Mesothelial cell of epicardium (in vitro differentiated cells): Measurements from ENCODE around the gene KCNH6. TPM values are rescaled to one million over a fixed set of nuclear protein-coding genes. Genes with fewer than 3 reads are reported as not detected.

Experiments
- DNase-seq, 2 experiments: peaks; one replicate each; pipeline ENCODE4 v3.0.0; 2021; ENCODE audit warnings: low spot score in 2 of 2; ENCODE audit not compliant: unreplicated experiment in 2 of 2
- H3K27ac Mint-ChIP-seq: 2 replicates; pipeline ENCODE4 v1.8.0; 2021; ENCODE audit warnings: mixed read lengths
- H3K27me3 Mint-ChIP-seq: 2 replicates; pipeline ENCODE4 v1.8.0; 2021; ENCODE audit warnings: low read depth, mixed read lengths
- H3K36me3 Mint-ChIP-seq: 2 replicates; pipeline ENCODE4 v1.8.0; 2021; ENCODE audit warnings: mixed read lengths
- H3K4me1 Mint-ChIP-seq: 2 replicates; pipeline ENCODE4 v1.8.0; 2021; ENCODE audit warnings: mixed read lengths
- H3K4me3 Mint-ChIP-seq: 2 replicates; pipeline ENCODE4 v1.8.0; 2021; ENCODE audit warnings: mild to moderate bottlenecking, moderate library complexity, mixed read lengths
- H3K9me3 Mint-ChIP-seq: 2 replicates; pipeline ENCODE4 v1.8.0; 2021; ENCODE audit warnings: mixed read lengths
- total RNA-seq: library from RNA; stranded (reverse); gene quantifications from 3 replicates; pipeline ENCODE4 v1.2.1, GENCODE V29; 2021
- TF ChIP-seq, protein P1 (sequence below): fragments of 200-600 bp; sonication (generic); IDR thresholded peaks from one replicate; pipeline ENCODE4 v1.5.0; 2021; ENCODE audit warnings: antibody characterized with exemption; ENCODE audit not compliant: unreplicated experiment

Gene KCNH6
- total RNA-seq, 1 donor from 2014 or later: not detected

DNA sequence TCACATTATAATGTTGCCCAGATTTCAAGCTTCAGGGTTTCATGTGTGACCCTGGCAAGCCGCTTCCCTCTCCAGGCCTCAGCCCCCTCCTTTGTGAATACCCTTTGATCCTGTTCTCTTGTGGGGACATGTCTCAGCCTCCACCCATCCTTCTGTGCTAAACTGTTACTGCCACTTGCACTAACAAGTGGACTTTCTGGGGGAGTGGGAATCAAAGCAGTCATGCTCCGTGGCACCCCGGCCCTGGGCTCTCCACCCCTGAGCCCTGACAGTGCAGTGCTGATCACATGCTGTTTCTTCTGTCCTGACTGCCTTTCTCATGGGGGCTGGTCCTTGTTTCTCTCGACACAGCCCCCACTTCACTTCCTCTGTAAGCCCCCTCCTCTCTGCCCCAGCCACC lies 17.4 kb downstream of the KCNH6 start:
- TF ChIP-seq, protein P1, sequence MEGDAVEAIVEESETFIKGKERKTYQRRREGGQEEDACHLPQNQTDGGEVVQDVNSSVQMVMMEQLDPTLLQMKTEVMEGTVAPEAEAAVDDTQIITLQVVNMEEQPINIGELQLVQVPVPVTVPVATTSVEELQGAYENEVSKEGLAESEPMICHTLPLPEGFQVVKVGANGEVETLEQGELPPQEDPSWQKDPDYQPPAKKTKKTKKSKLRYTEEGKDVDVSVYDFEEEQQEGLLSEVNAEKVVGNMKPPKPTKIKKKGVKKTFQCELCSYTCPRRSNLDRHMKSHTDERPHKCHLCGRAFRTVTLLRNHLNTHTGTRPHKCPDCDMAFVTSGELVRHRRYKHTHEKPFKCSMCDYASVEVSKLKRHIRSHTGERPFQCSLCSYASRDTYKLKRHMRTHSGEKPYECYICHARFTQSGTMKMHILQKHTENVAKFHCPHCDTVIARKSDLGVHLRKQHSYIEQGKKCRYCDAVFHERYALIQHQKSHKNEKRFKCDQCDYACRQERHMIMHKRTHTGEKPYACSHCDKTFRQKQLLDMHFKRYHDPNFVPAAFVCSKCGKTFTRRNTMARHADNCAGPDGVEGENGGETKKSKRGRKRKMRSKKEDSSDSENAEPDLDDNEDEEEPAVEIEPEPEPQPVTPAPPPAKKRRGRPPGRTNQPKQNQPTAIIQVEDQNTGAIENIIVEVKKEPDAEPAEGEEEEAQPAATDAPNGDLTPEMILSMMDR: no peak
- no peaks in the 10 kb centered on the region for H3K9me3 Mint-ChIP-seq
- H3K27ac Mint-ChIP-seq: no peak overlapping the region
- peaks cover 37% of the 10 kb centered on the region for H3K27me3 Mint-ChIP-seq
- DNase-seq: no peak
- no peaks in the 10 kb centered on the region for H3K36me3 Mint-ChIP-seq
- no peak overlapping the region for H3K4me3 Mint-ChIP-seq
- no peaks in the 10 kb centered on the region for H3K4me1 Mint-ChIP-seq

DNA sequence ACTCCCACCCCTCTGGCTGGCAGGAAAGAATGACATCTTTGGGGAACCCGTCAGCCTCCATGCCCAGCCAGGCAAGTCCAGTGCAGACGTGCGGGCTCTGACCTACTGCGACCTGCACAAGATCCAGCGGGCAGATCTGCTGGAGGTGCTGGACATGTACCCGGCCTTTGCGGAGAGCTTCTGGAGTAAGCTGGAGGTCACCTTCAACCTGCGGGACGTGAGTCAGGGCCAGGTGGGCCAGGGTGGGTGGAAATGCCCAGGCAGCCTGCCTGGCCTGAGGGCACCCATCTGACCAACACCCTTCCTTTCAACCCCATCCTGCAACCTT lies 19.0 kb downstream of the KCNH6 start:
- no peak overlapping the region for H3K27ac Mint-ChIP-seq
- TF ChIP-seq, protein P1: no peak
- no peaks in the 10 kb centered on the region for H3K9me3 Mint-ChIP-seq
- peaks cover 31% of the 10 kb centered on the region for H3K27me3 Mint-ChIP-seq
- DNase-seq: no peak
- no peaks in the 10 kb centered on the region for H3K4me1 Mint-ChIP-seq
- no peak overlapping the region for H3K4me3 Mint-ChIP-seq
- no peaks in the 10 kb centered on the region for H3K36me3 Mint-ChIP-seq

DNA sequence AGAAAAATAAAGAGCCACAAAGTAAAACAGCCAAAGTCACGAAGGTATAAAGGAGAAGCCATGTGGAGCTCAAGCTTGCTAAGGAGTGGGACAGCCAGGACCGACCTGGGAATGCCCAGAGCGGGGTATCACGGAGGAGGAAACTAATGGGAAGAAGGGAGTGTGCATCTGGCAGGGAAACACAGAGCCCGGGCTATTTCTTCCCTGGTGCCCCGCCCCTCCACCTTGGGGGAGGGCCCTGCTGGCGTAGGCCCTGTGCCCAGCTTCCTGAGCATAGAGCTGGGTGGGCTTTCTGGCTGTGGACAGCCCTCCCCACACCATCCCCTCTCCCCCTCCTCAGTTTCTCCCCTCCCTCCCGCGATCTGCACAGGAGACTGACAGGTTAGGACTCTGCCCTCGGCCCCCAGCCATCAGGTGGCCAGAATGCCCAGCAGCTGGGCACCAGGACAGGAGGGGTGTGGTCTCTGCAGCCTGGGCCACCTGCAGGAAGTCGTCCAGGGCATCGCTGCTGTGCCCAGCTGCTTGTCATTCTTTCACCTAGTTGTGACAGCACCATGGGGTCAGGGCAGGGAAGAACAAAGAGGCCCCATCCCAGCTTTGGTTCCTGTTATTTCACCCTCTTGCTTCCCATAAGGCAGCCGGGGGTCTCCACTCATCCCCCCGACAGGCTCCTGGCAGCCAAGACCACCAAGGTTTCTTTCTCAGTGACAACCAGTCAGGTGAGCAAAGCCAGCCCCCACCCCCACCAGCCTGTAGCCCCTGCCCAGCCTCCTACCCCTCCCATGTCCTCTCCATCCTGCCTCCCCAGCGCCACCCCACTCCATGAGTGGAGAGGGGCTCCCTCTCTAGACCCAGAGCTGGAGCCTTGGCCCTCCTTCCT lies 20.0 kb downstream of the KCNH6 start:
- no peak for DNase-seq
- H3K4me1 Mint-ChIP-seq: no peaks in the 10 kb centered on the region
- H3K9me3 Mint-ChIP-seq: no peaks in the 10 kb centered on the region
- no peak overlapping the region for H3K27ac Mint-ChIP-seq
- peaks cover 22% of the 10 kb centered on the region for H3K27me3 Mint-ChIP-seq
- TF ChIP-seq, protein P1: no peak
- H3K36me3 Mint-ChIP-seq: no peaks in the 10 kb centered on the region
- H3K4me3 Mint-ChIP-seq: no peak overlapping the region

DNA sequence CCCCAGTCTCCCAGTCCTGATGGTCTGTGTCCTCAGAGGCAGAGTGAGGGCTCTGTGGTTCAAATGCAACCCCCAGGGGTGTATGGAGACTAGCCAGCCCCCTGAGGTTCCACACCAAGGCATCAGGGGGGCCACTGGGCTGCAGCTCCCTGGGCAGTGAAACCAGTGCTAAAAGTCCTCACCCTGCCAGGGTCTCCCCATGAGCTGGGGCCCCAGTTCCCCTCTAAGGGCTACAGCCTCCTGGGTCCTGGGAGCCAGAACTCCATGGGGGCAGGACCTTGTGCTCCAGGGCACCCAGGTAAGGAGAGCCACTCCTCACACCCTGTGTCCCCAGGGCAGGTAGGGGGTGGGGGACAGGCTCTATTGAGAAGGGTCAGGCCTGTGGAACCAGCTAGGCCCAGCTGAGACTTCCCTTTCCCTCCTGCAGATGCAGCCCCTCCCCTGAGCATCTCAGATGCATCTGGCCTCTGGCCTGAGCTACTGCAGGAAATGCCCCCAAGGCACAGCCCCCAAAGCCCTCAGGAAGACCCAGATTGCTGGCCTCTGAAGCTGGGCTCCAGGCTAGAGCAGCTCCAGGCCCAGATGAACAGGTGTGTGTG lies 20.8 kb downstream of the KCNH6 start:
- Mint-ChIP-seq H3K9me3 (no peaks in the 10 kb centered on the region), H3K27me3 (peaks cover 15% of the 10 kb centered on the region), H3K4me1 (no peaks in the 10 kb centered on the region), H3K36me3 (no peaks in the 10 kb centered on the region), H3K4me3 (no peak overlapping the region), H3K27ac (no peak overlapping the region)
- TF ChIP-seq, protein P1: no peak
- no peak for DNase-seq

DNA sequence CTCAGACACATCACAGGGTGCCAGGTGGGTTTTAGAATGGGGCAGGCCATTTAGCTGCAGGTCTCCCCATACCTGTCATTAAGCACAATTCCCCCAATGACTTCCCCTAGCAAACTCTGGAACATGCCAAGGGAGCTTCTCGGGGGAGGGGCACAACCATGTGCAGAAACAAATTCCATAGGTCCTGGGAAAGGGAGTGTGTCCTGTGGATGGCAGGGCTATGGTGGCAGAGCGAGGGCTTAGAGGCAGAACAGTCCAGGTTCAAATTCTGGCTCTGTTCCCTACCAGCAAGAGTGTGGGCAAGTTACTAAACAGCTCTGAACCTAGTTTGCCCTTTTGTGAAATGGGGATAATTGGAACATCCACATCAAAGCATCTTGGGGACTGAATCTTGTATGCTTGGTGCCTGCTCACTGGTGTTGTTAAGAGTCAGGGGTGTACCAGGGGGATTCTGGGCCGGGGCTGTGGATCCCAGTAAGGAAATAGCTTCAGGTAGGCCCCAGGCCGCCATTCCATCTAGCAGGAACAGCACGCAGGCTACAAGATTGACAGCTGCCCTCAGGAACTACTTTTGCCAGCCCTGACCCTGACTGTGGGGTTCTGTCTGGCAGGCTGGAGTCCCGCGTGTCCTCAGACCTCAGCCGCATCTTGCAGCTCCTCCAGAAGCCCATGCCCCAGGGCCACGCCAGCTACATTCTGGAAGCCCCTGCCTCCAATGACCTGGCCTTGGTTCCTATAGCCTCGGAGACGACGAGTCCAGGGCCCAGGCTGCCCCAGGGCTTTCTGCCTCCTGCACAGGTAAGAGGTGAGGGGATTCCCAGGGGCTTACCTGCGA lies 21.5 kb downstream of the KCNH6 start:
- H3K9me3 Mint-ChIP-seq: no peaks in the 10 kb centered on the region
- H3K36me3 Mint-ChIP-seq: no peaks in the 10 kb centered on the region
- H3K27me3 Mint-ChIP-seq: peaks cover 8% of the 10 kb centered on the region
- TF ChIP-seq, protein P1: no peak
- no peak for DNase-seq
- no peak overlapping the region for H3K27ac Mint-ChIP-seq
- H3K4me1 Mint-ChIP-seq: peaks cover 2% of the 10 kb centered on the region
- no peak overlapping the region for H3K4me3 Mint-ChIP-seq
